ENCODE data around the gene CPNE9.

DNA sequence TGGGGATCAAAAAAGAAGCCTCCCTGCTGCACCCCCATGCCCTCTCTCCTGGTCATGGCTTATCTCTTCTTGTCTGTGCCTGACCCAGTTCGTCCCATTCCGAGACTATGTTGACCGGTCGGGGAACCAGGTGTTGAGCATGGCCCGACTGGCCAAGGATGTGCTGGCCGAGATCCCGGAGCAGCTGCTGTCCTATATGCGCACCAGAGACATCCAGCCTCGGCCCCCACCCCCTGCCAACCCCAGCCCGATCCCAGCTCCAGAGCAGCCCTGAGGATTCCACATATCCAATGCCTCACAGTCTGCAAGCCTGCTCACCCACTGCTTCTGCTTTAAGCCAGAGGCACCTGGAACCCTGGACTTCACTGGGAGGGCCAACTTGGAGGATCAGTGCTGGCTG is 25.8 kb downstream of the CPNE9 start:
- no peak for TF ChIP-seq POLR2AphosphoS5 (IDR thresholded peaks at IDR 0.05; ENCODE audit: low read depth)
- TF ChIP-seq, protein P1, sequence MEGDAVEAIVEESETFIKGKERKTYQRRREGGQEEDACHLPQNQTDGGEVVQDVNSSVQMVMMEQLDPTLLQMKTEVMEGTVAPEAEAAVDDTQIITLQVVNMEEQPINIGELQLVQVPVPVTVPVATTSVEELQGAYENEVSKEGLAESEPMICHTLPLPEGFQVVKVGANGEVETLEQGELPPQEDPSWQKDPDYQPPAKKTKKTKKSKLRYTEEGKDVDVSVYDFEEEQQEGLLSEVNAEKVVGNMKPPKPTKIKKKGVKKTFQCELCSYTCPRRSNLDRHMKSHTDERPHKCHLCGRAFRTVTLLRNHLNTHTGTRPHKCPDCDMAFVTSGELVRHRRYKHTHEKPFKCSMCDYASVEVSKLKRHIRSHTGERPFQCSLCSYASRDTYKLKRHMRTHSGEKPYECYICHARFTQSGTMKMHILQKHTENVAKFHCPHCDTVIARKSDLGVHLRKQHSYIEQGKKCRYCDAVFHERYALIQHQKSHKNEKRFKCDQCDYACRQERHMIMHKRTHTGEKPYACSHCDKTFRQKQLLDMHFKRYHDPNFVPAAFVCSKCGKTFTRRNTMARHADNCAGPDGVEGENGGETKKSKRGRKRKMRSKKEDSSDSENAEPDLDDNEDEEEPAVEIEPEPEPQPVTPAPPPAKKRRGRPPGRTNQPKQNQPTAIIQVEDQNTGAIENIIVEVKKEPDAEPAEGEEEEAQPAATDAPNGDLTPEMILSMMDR (IDR thresholded peaks at IDR 0.05; ENCODE audit: insufficient read depth, low read length), result no peak
- TF ChIP-seq, protein P2, sequence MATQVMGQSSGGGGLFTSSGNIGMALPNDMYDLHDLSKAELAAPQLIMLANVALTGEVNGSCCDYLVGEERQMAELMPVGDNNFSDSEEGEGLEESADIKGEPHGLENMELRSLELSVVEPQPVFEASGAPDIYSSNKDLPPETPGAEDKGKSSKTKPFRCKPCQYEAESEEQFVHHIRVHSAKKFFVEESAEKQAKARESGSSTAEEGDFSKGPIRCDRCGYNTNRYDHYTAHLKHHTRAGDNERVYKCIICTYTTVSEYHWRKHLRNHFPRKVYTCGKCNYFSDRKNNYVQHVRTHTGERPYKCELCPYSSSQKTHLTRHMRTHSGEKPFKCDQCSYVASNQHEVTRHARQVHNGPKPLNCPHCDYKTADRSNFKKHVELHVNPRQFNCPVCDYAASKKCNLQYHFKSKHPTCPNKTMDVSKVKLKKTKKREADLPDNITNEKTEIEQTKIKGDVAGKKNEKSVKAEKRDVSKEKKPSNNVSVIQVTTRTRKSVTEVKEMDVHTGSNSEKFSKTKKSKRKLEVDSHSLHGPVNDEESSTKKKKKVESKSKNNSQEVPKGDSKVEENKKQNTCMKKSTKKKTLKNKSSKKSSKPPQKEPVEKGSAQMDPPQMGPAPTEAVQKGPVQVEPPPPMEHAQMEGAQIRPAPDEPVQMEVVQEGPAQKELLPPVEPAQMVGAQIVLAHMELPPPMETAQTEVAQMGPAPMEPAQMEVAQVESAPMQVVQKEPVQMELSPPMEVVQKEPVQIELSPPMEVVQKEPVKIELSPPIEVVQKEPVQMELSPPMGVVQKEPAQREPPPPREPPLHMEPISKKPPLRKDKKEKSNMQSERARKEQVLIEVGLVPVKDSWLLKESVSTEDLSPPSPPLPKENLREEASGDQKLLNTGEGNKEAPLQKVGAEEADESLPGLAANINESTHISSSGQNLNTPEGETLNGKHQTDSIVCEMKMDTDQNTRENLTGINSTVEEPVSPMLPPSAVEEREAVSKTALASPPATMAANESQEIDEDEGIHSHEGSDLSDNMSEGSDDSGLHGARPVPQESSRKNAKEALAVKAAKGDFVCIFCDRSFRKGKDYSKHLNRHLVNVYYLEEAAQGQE (IDR thresholded peaks at IDR 0.05; ENCODE audit: insufficient replicate concordance, low read depth), result no peak
- no peak for TF ChIP-seq GABPA (IDR thresholded peaks at IDR 0.05; ENCODE audit: low read depth)
